ENCODE data around the gene ATRAID. TPM values are rescaled to one million over a fixed set of nuclear protein-coding genes. Genes with fewer than 3 reads are reported as not detected.
A peak's percentile ranks its signal among the peaks of the same experiment; 100 is the strongest.
"Not testable (repeated sequence)": the region's sequence is repeated elsewhere in the genome, so short reads cannot be mapped to it uniquely, and the experiment has no call there.

ATRAID gene, protein sequence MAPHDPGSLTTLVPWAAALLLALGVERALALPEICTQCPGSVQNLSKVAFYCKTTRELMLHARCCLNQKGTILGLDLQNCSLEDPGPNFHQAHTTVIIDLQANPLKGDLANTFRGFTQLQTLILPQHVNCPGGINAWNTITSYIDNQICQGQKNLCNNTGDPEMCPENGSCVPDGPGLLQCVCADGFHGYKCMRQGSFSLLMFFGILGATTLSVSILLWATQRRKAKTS
- 10 to 100 TPM; 66.2 to 92.7 TPM for polyA plus RNA-seq

DNA sequence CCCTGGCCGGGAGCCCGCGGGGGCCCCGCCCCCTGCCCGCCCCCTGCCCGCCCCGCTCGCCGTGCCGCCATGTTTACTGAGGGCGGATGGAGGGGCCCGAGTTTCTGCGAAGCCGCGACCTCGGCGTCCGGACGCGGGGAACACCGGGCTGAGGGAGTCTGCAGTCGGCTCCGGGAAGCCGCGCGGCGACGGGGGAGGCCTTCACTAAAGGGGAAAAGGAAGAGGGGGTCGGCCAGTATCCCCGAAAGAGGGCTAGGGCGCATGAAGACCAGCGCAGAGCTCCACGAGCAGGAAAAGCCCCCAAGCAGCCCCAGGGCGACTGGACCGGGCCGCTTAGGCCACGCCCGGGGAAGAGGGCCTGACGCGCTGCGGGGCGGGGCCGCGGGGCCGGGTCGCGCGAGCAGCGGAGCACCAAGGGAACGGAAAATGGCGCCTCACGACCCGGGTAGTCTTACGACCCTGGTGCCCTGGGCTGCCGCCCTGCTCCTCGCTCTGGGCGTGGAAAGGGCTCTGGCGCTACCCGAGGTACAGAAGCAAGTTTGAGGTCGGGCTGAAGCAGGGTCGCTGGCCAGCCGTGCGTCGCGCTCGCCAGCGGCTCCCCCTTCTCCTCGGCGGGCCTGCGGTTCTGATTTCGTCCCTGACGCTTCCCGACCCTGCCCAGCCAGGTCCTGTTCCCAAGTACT is at the start of gene ATRAID, which contains the start of gene SLC5A6:
Gene ATRAID, plus strand, starts transcription at position 99 of the 683 bp plus-strand sequence. Its CDS starts 328 bp downstream, at position 427.
Gene SLC5A6, minus strand, starts transcription at position 326 of the 683 bp plus-strand sequence. CDS start 4,618 bp downstream, outside the sequence.
- no peaks in the 10 kb centered on the region for H3K4me1 ChIP-seq (ENCODE audit: control insufficient read depth in 2 of 2, insufficient read depth in 2 of 2, low read length in 1 of 2)
- H3K36me3 ChIP-seq (ENCODE audit: control insufficient read depth in 2 of 2, insufficient read depth in 2 of 2, low read length in 1 of 2) = peaks cover 6 to 13% of the 10 kb centered on the region in 2 donors
- 0% methylated on average over 41 to 73 of the region's 73 CpGs for WGBS, 2 donors
- peak within 1 kb of the TSS; percentile 81 to 87 for H3K4me3 ChIP-seq (ENCODE audit: low read depth in 1 of 2, low read length in 2 of 2)
- no peaks in the 10 kb centered on the region for H3K27me3 ChIP-seq (ENCODE audit: control insufficient read depth in 1 of 2, insufficient read depth in 2 of 2, low read length in 2 of 2)
- H3K9me3 ChIP-seq (ENCODE audit: control insufficient read depth in 2 of 2, insufficient read depth in 1 of 2, low read depth in 1 of 2, low read length in 1 of 2) = no peaks in the 10 kb centered on the region
- H3K27ac ChIP-seq (ENCODE audit: low read depth in 2 of 2, low read length in 1 of 2) = peak within 1 kb of the TSS; percentile 94 to 98

DNA sequence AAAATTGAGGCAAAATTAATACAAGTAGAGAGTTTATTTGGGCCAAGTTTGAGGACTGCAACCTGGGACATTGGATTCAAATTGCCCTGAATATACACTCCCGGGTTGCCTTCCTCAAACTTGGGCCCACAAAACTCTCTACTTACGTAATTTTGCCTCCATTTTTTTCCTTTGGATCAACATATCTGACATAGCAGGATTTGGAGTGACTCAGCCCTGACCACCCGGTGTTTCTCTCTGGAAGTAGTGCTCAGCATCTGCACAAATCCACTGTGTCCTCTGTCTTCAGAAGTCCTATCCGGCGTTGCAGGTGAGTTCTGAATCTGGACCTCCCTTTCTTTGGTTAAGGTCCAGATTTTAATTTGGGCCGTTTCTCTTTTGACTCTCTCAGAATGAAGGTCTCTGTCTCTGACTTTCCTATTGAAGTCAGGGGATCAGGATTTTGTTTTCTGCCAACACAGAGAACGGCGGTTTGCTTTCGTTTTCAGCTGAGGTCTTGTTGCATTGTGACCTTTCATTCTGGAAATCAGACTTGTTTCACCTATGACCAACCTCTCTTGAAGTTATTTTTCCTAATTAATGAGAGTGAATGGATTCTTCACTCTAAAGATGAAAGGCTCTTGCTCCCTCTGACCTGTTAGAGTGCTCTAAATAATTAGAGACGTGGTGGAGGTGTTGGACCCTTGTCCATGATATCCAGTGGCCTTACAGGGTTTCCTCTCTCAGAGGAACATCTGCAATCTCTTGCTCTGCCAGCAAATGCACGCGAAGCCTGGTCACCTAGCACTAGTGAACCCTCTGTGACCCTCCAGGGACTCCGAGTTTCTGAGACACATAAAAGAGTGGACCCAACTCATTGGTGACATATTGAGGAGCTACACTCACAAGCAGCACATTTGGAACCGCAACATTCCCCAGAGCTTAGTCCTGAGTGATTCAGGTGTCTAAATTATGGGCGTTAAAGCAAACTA is 49.4 kb upstream of the ATRAID start:
- H3K27me3 ChIP-seq (ENCODE audit: control insufficient read depth in 1 of 2, insufficient read depth in 2 of 2, low read length in 2 of 2) = peaks cover 0 to 3% of the 10 kb centered on the region in 2 donors
- no peaks in the 10 kb centered on the region for H3K36me3 ChIP-seq (ENCODE audit: control insufficient read depth in 2 of 2, insufficient read depth in 2 of 2, low read length in 1 of 2)
- H3K27ac ChIP-seq (ENCODE audit: low read depth in 2 of 2, low read length in 1 of 2) = no peak overlapping the region
- H3K4me3 ChIP-seq (ENCODE audit: low read depth in 1 of 2, low read length in 2 of 2) = no peak overlapping the region
- 73 to 78% methylated on average over 15 of the region's 15 CpGs for WGBS, 2 donors
- H3K9me3 ChIP-seq (ENCODE audit: control insufficient read depth in 2 of 2, insufficient read depth in 1 of 2, low read depth in 1 of 2, low read length in 1 of 2) = no peaks in the 10 kb centered on the region
- H3K4me1 ChIP-seq (ENCODE audit: control insufficient read depth in 2 of 2, insufficient read depth in 2 of 2, low read length in 1 of 2) = no peaks in the 10 kb centered on the region

DNA sequence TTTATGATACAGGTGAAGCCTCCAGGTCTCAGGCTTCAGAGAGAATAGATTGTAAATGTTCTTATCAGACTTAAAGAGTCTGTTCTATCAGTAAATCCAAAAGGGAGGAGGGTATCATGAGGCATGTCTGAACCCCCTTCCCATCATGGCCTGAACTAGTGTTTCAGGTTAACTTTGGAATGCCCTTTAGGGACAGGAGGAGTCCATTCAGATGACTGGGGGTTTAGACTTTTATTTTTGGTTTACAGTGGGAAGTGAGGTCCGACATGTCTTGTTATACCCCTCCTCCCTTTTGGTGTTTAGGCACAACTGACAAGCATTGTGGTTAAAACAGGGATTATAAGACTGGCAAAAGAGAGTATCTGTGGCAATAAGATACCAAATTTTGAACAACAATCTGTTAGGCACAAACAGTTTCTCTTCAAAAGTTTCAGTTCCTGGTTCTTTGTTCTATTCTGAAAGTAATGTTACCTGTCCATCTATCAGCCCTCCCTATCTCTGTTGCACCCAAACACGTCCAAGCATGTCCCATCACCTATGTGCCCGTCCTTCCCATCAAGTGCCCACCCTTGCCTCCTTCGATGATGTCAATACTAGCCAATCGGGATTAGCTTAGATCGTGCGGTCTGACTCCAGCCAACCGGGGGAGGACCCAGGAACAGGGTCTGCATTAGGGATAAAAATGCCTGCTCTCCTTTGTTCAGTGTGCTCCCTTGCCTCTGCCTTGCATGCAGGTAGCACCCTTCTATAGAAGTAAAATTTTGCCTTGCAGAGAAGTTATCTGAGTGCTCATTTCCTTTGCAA is 46.7 kb upstream of the ATRAID start:
- WGBS, 2 donors = 81 to 82% methylated on average over 8 of the region's 8 CpGs
- Histone ChIP-seq H3K27ac (ENCODE audit: low read depth in 2 of 2, low read length in 1 of 2) (no peak overlapping the region), H3K36me3 (ENCODE audit: control insufficient read depth in 2 of 2, insufficient read depth in 2 of 2, low read length in 1 of 2) (no peaks in the 10 kb centered on the region), H3K27me3 (ENCODE audit: control insufficient read depth in 1 of 2, insufficient read depth in 2 of 2, low read length in 2 of 2) (peaks cover 0 to 3% of the 10 kb centered on the region in 2 donors), H3K4me3 (ENCODE audit: low read depth in 1 of 2, low read length in 2 of 2) (no peak overlapping the region), H3K4me1 (ENCODE audit: control insufficient read depth in 2 of 2, insufficient read depth in 2 of 2, low read length in 1 of 2) (no peaks in the 10 kb centered on the region), H3K9me3 (ENCODE audit: control insufficient read depth in 2 of 2, insufficient read depth in 1 of 2, low read depth in 1 of 2, low read length in 1 of 2) (no peaks in the 10 kb centered on the region)

DNA sequence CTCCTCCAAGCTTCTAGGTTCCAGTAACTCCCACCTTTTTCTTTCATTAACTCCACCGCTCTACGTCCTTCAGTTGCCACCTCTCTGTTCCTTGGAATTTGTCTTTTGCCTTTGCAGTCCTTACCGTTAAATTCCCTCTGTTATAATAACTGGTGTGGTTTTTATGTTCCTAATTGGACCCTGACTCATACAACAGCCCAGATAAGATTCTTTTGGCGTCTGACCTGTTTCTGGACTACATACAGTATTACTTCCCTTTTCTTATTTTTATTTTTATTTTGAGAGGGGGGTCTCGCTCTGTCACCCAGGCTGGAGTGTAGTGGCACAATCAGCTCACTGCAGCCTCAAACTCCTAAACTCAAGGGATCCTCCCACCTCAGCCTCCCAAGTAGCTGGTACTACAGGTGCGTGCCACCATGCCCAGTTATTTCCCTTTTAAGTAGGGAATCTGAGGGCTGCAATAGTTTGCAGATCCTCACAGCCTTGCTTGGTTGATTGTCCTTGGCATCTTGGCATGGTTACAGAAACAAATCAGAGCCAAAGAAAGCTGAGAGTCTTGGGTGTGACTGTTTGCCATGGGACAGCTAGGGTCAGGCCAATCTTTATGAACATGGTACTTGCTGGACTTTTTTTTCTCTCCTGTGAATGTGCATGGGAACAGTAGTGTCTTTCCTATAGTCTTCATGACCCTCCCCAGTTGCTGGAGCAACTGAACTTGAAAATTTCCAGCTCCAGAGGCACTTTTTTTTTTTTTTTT is 41.1 kb upstream of the ATRAID start:
- no peaks in the 10 kb centered on the region for H3K36me3 ChIP-seq (ENCODE audit: control insufficient read depth in 2 of 2, insufficient read depth in 2 of 2, low read length in 1 of 2)
- no peak overlapping the region for H3K4me3 ChIP-seq (ENCODE audit: low read depth in 1 of 2, low read length in 2 of 2)
- H3K27me3 ChIP-seq (ENCODE audit: control insufficient read depth in 1 of 2, insufficient read depth in 2 of 2, low read length in 2 of 2) = no peaks in the 10 kb centered on the region
- WGBS, 2 donors = 72 to 74% methylated on average over 6 of the region's 6 CpGs
- no peak overlapping the region for H3K27ac ChIP-seq (ENCODE audit: low read depth in 2 of 2, low read length in 1 of 2)
- H3K4me1 ChIP-seq (ENCODE audit: control insufficient read depth in 2 of 2, insufficient read depth in 2 of 2, low read length in 1 of 2) = no peaks in the 10 kb centered on the region
- no peaks in the 10 kb centered on the region for H3K9me3 ChIP-seq (ENCODE audit: control insufficient read depth in 2 of 2, insufficient read depth in 1 of 2, low read depth in 1 of 2, low read length in 1 of 2)

DNA sequence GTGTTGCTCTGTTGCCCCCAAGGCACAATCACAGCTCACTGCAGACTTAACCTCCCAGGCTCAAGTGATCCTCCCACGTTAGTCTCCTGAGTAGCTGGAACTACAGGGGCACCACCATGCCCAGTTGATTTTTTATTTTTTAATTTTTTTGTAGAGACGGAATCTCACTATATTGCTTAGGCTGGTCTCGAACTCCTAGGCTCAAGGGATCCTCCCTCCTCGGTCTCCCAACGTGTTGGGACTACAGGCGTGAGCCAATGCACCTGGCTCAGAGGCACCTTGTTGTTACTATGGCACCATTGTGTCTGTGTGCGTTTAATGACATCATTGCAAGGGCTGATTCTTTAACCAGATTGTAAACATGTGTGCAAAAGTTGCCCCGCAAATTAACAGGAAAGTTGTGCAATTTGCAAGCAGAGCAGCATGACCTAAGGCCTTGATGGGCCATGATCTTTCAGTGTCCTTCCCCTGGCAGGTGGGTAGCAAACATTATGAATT is 40.4 kb upstream of the ATRAID start:
- H3K27ac ChIP-seq (ENCODE audit: low read depth in 2 of 2, low read length in 1 of 2) = no peak overlapping the region
- no peaks in the 10 kb centered on the region for H3K36me3 ChIP-seq (ENCODE audit: control insufficient read depth in 2 of 2, insufficient read depth in 2 of 2, low read length in 1 of 2)
- H3K27me3 ChIP-seq (ENCODE audit: control insufficient read depth in 1 of 2, insufficient read depth in 2 of 2, low read length in 2 of 2) = no peaks in the 10 kb centered on the region
- 58 to 61% methylated on average over 8 of the region's 8 CpGs for WGBS, 2 donors
- H3K4me1 ChIP-seq (ENCODE audit: control insufficient read depth in 2 of 2, insufficient read depth in 2 of 2, low read length in 1 of 2) = no peaks in the 10 kb centered on the region
- no peak overlapping the region for H3K4me3 ChIP-seq (ENCODE audit: low read depth in 1 of 2, low read length in 2 of 2)
- no peaks in the 10 kb centered on the region for H3K9me3 ChIP-seq (ENCODE audit: control insufficient read depth in 2 of 2, insufficient read depth in 1 of 2, low read depth in 1 of 2, low read length in 1 of 2)

DNA sequence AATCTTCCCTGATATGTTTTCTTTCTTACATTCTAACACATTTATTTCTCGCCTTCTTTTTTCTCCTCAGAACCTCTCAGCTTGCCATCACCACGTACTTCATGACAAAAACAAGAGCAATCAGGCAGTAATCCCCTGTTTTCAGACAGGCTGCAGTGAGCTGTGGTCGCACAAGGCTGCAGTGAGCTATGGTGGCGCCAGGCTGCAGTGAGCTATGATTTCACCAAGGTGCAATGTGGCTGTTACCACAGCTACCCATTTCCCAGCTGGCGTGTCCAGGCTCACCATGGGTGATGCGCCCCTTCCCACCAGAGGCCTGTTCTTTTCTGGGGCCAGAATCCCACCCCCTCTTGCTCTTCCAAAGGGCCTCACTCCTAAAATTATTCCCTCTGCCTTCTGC is 37.2 kb upstream of the ATRAID start:
- H3K27me3 ChIP-seq (ENCODE audit: control insufficient read depth in 1 of 2, insufficient read depth in 2 of 2, low read length in 2 of 2) = no peaks in the 10 kb centered on the region
- H3K36me3 ChIP-seq (ENCODE audit: control insufficient read depth in 2 of 2, insufficient read depth in 2 of 2, low read length in 1 of 2) = no peaks in the 10 kb centered on the region
- 71 to 83% methylated on average over 6 of the region's 6 CpGs for WGBS, 2 donors
- no peaks in the 10 kb centered on the region for H3K9me3 ChIP-seq (ENCODE audit: control insufficient read depth in 2 of 2, insufficient read depth in 1 of 2, low read depth in 1 of 2, low read length in 1 of 2)
- H3K4me1 ChIP-seq (ENCODE audit: control insufficient read depth in 2 of 2, insufficient read depth in 2 of 2, low read length in 1 of 2) = no peaks in the 10 kb centered on the region
- no peak overlapping the region for H3K27ac ChIP-seq (ENCODE audit: low read depth in 2 of 2, low read length in 1 of 2)
- no peak overlapping the region for H3K4me3 ChIP-seq (ENCODE audit: low read depth in 1 of 2, low read length in 2 of 2)

DNA sequence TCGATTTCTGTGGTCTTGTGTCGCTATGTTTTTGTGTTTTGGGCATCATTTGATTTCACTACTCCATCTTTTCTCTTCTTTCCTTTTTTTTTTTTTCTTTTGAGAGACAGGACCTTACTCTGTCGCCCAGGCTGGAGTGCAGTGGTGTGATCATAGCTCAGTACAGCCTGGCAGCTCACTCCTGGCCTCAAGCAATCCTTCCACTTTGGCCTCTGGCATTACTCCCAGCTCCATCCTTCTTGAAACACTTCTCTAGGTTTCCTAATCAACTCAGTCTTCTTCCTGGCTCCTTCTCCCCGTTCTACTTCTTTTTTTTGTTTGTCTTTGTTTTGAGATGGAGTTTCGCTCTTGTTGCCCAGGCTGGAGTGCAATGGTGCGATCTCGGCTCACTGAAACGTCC is 36.5 kb upstream of the ATRAID start:
- H3K4me3 ChIP-seq (ENCODE audit: low read depth in 1 of 2, low read length in 2 of 2) = no peak overlapping the region
- H3K9me3 ChIP-seq (ENCODE audit: control insufficient read depth in 2 of 2, insufficient read depth in 1 of 2, low read depth in 1 of 2, low read length in 1 of 2) = no peaks in the 10 kb centered on the region
- 66 to 71% methylated on average over 8 of the region's 8 CpGs for WGBS, 2 donors
- no peaks in the 10 kb centered on the region for H3K4me1 ChIP-seq (ENCODE audit: control insufficient read depth in 2 of 2, insufficient read depth in 2 of 2, low read length in 1 of 2)
- no peak overlapping the region for H3K27ac ChIP-seq (ENCODE audit: low read depth in 2 of 2, low read length in 1 of 2)
- no peaks in the 10 kb centered on the region for H3K36me3 ChIP-seq (ENCODE audit: control insufficient read depth in 2 of 2, insufficient read depth in 2 of 2, low read length in 1 of 2)
- H3K27me3 ChIP-seq (ENCODE audit: control insufficient read depth in 1 of 2, insufficient read depth in 2 of 2, low read length in 2 of 2) = no peaks in the 10 kb centered on the region

DNA sequence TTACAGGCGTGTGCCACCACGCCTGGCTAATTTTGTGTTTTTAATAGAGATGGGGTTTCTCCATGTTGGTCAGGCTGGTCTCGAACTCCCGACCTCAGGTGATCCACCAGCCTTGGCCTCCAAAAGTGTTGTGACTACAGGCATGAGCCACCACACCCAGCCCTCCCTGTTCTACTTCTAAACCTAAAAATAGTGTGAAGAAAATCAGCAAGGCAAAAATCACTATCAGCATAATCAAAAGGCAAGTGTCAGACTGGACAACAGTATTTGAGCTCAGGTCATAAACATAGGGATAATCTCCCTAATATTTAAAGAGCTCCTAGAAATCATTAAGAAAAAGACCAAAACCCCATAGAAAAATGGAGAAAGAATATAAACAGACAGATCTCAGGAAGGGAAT is 36.1 kb upstream of the ATRAID start:
- not testable (repeated sequence) for H3K9me3 ChIP-seq (ENCODE audit: control insufficient read depth in 2 of 2, insufficient read depth in 1 of 2, low read depth in 1 of 2, low read length in 1 of 2); H3K36me3 ChIP-seq (ENCODE audit: control insufficient read depth in 2 of 2, insufficient read depth in 2 of 2, low read length in 1 of 2); H3K27me3 ChIP-seq (ENCODE audit: control insufficient read depth in 1 of 2, insufficient read depth in 2 of 2, low read length in 2 of 2); H3K4me1 ChIP-seq (ENCODE audit: control insufficient read depth in 2 of 2, insufficient read depth in 2 of 2, low read length in 1 of 2); H3K27ac ChIP-seq (ENCODE audit: low read depth in 2 of 2, low read length in 1 of 2); H3K4me3 ChIP-seq (ENCODE audit: low read depth in 1 of 2, low read length in 2 of 2)
- WGBS, 2 donors = 87 to 91% methylated on average over 4 of the region's 4 CpGs
